Central memory CD8-positive, alpha-beta T cell (primary cell): ENCODE data around the gene KIAA0232.

Source experiments
- ATAC-seq: fragments of 150-1000 bp; cut with Tn5 transposase; replicated peaks from 2 replicates; pipeline ENCODE4 v1.10.0; 2022; ENCODE audit warnings: mild to moderate bottlenecking, moderate FRiP score, moderate number of reproducible peaks; ENCODE audit not compliant: poor library complexity, severe bottlenecking; ENCODE audit errors: extremely low read depth
- DNase-seq, 2 donors: peaks; one replicate each; pipeline ENCODE4 v3.0.0; 2021; ENCODE audit warnings: low spot score in 2 of 2
- H3K27ac Mint-ChIP-seq: one replicate; pipeline ENCODE4 v1.8.0; 2022; ENCODE audit warnings: low read depth, mild to moderate bottlenecking, moderate library complexity, mixed read lengths
- H3K27me3 Mint-ChIP-seq: one replicate; pipeline ENCODE4 v1.8.0; 2022; ENCODE audit warnings: mixed read lengths
- H3K36me3 Mint-ChIP-seq: one replicate; pipeline ENCODE4 v1.8.0; 2022; ENCODE audit warnings: mild to moderate bottlenecking, moderate library complexity, mixed read lengths; ENCODE audit not compliant: insufficient read depth
- H3K4me1 Mint-ChIP-seq: one replicate; pipeline ENCODE4 v1.8.0; 2022; ENCODE audit warnings: mixed read lengths
- H3K4me3 Mint-ChIP-seq: one replicate; pipeline ENCODE4 v1.8.0; 2022; ENCODE audit warnings: mild to moderate bottlenecking, moderate library complexity, mixed read lengths
- H3K9me3 Mint-ChIP-seq: one replicate; pipeline ENCODE4 v1.8.0; 2022; ENCODE audit warnings: mixed read lengths

Gene KIAA0232

GRCh38 chr4:6811165-6811564 is 28.6 kb downstream of the KIAA0232 start:
- no peaks in the 10 kb centered on the region for H3K27me3 Mint-ChIP-seq
- H3K36me3 Mint-ChIP-seq = peaks cover 1% of the 10 kb centered on the region
- ATAC-seq = no peak
- H3K4me1 Mint-ChIP-seq = peaks cover 55% of the 10 kb centered on the region
- H3K4me3 Mint-ChIP-seq = no peak overlapping the region
- H3K27ac Mint-ChIP-seq = no peak overlapping the region
- no peaks in the 10 kb centered on the region for H3K9me3 Mint-ChIP-seq
- DNase-seq = no peak

- no peak overlapping the region for H3K27ac Mint-ChIP-seq
- H3K4me3 Mint-ChIP-seq = no peak overlapping the region
- no peaks in the 10 kb centered on the region for H3K27me3 Mint-ChIP-seq
- no peak for DNase-seq
- no peaks in the 10 kb centered on the region for H3K9me3 Mint-ChIP-seq
- peaks cover 64% of the 10 kb centered on the region for H3K4me1 Mint-ChIP-seq
- H3K36me3 Mint-ChIP-seq = peaks cover 1% of the 10 kb centered on the region
- ATAC-seq = no peak
These were observed 30.2 kb downstream of the KIAA0232 start for GRCh38 chr4:6812766-6813165.

GRCh38 chr4:6813725-6814124 is 31.2 kb downstream of the KIAA0232 start:
- Mint-ChIP-seq H3K27me3 (no peaks in the 10 kb centered on the region), H3K4me3 (no peak overlapping the region), H3K9me3 (no peaks in the 10 kb centered on the region), H3K4me1 (peaks cover 57% of the 10 kb centered on the region), H3K36me3 (peaks cover 4% of the 10 kb centered on the region), H3K27ac (no peak overlapping the region)
- no peak for ATAC-seq
- no peak for DNase-seq

GRCh38 chr4:6815029-6815836 is 32.7 kb downstream of the KIAA0232 start:
- no peaks in the 10 kb centered on the region for H3K9me3 Mint-ChIP-seq
- peaks cover 4% of the 10 kb centered on the region for H3K36me3 Mint-ChIP-seq
- ATAC-seq = no peak
- peaks cover 49% of the 10 kb centered on the region for H3K4me1 Mint-ChIP-seq
- no peak overlapping the region for H3K27ac Mint-ChIP-seq
- DNase-seq = no peak
- no peak overlapping the region for H3K4me3 Mint-ChIP-seq
- H3K27me3 Mint-ChIP-seq = no peaks in the 10 kb centered on the region

GRCh38 chr4:6819295-6819694 is 36.8 kb downstream of the KIAA0232 start:
- H3K4me1 Mint-ChIP-seq = peaks cover 25% of the 10 kb centered on the region
- no peak for ATAC-seq
- H3K4me3 Mint-ChIP-seq = no peak overlapping the region
- H3K27me3 Mint-ChIP-seq = no peaks in the 10 kb centered on the region
- peaks cover 3% of the 10 kb centered on the region for H3K36me3 Mint-ChIP-seq
- no peak for DNase-seq
- H3K27ac Mint-ChIP-seq = no peak overlapping the region
- no peaks in the 10 kb centered on the region for H3K9me3 Mint-ChIP-seq

- no peak for ATAC-seq
- peaks cover 3% of the 10 kb centered on the region for H3K36me3 Mint-ChIP-seq
These were observed 38.2 kb downstream of the KIAA0232 start for GRCh38 chr4:6820695-6821094.

GRCh38 chr4:6824071-6824470 is 41.5 kb downstream of the KIAA0232 start:
- Mint-ChIP-seq H3K4me1 (peaks cover 39% of the 10 kb centered on the region), H3K36me3 (peaks cover 7% of the 10 kb centered on the region), H3K27ac (no peak overlapping the region), H3K9me3 (no peaks in the 10 kb centered on the region), H3K27me3 (no peaks in the 10 kb centered on the region), H3K4me3 (no peak overlapping the region)
- ATAC-seq (no peak), DNase-seq (no peak)

More at GRCh38 chr4:6820695-6821094, 38.2 kb downstream of the KIAA0232 start:
- Mint-ChIP-seq H3K27me3 (no peaks in the 10 kb centered on the region), H3K27ac (no peak overlapping the region), H3K4me1 (peaks cover 31% of the 10 kb centered on the region), H3K4me3 (no peak overlapping the region), H3K9me3 (no peaks in the 10 kb centered on the region)
- DNase-seq = no peak

- ATAC-seq = no peak
These were observed 42.4 kb downstream of the KIAA0232 start for GRCh38 chr4:6824772-6825402.

GRCh38 chr4:6825403-6825802 is 42.9 kb downstream of the KIAA0232 start:
- Mint-ChIP-seq H3K4me1 (peaks cover 44% of the 10 kb centered on the region), H3K4me3 (peak overlapping the region; percentile 22), H3K9me3 (no peaks in the 10 kb centered on the region), H3K27ac (peak overlapping the region; percentile 88), H3K27me3 (no peaks in the 10 kb centered on the region), H3K36me3 (peaks cover 10% of the 10 kb centered on the region)
- ATAC-seq (no peak), DNase-seq (no peak)

More at GRCh38 chr4:6824772-6825402, 42.4 kb downstream of the KIAA0232 start:
- peaks cover 44% of the 10 kb centered on the region for H3K4me1 Mint-ChIP-seq
- no peak for DNase-seq
- H3K27me3 Mint-ChIP-seq = no peaks in the 10 kb centered on the region
- H3K9me3 Mint-ChIP-seq = no peaks in the 10 kb centered on the region
- peak overlapping the region; percentile 22 for H3K4me3 Mint-ChIP-seq
- H3K27ac Mint-ChIP-seq = peak overlapping the region; percentile 88
- H3K36me3 Mint-ChIP-seq = peaks cover 10% of the 10 kb centered on the region

- DNase-seq (no peak), ATAC-seq (no peak)
- Mint-ChIP-seq H3K4me1 (peaks cover 44% of the 10 kb centered on the region), H3K27ac (peak overlapping the region; percentile 44), H3K4me3 (no peak overlapping the region), H3K36me3 (peaks cover 21% of the 10 kb centered on the region), H3K27me3 (no peaks in the 10 kb centered on the region), H3K9me3 (no peaks in the 10 kb centered on the region)
These were observed 44.4 kb downstream of the KIAA0232 start for GRCh38 chr4:6826781-6827508.

- peaks cover 44% of the 10 kb centered on the region for H3K4me1 Mint-ChIP-seq
- ATAC-seq = no peak
These were observed 46.6 kb downstream of the KIAA0232 start for GRCh38 chr4:6829086-6829485.

GRCh38 chr4:6834867-6835266 is 52.3 kb downstream of the KIAA0232 start:
- DNase-seq = no peak

More at GRCh38 chr4:6829086-6829485, 46.6 kb downstream of the KIAA0232 start:
- Mint-ChIP-seq H3K4me3 (no peak overlapping the region), H3K27ac (no peak overlapping the region), H3K9me3 (no peaks in the 10 kb centered on the region), H3K27me3 (no peaks in the 10 kb centered on the region), H3K36me3 (peaks cover 26% of the 10 kb centered on the region)
- DNase-seq = no peak

More at GRCh38 chr4:6834867-6835266, 52.3 kb downstream of the KIAA0232 start:
- H3K27me3 Mint-ChIP-seq = no peaks in the 10 kb centered on the region
- peaks cover 18% of the 10 kb centered on the region for H3K4me1 Mint-ChIP-seq
- peak overlapping the region; percentile 8 for H3K27ac Mint-ChIP-seq
- no peak for ATAC-seq
- H3K4me3 Mint-ChIP-seq = no peak overlapping the region
- peaks cover 16% of the 10 kb centered on the region for H3K36me3 Mint-ChIP-seq
- peaks cover 4% of the 10 kb centered on the region for H3K9me3 Mint-ChIP-seq
